Neural progenitor cell (in vitro differentiated cells): Measurements from ENCODE around the gene RPL3. TPM values are rescaled to one million over a fixed set of nuclear protein-coding genes. Genes with fewer than 3 reads are reported as not detected.
A peak's percentile ranks its signal among the peaks of the same experiment; 100 is the strongest.

Experiments
- DNase-seq: peaks from one replicate; pipeline ENCODE4 v3.0.0-alpha.2; 2016; ENCODE audit warnings: low spot score
- H2AFZ ChIP-seq: fragments of 200-600 bp; sonication (generic); replicated peaks from 2 replicates; pipeline ENCODE4 v1.6.1; 2016; ENCODE audit warnings: antibody characterized with exemption
- H3F3A ChIP-seq: fragments of 200-600 bp; sonication (generic); 2 replicates; pipeline ENCODE4 v1.6.1; 2016; ENCODE audit warnings: antibody characterized with exemption, low read depth
- H3K27ac ChIP-seq: fragments of 200-600 bp; sonication (generic); 2 replicates; pipeline ENCODE4 v1.5.1; 2016; ENCODE audit warnings: mild to moderate bottlenecking
- H3K27me3 ChIP-seq: fragments of 200-600 bp; sonication (generic); 2 replicates; pipeline ENCODE4 v1.6.1; 2016; ENCODE audit warnings: mild to moderate bottlenecking, moderate library complexity
- H3K36me3 ChIP-seq: fragments of 200-600 bp; sonication (generic); 2 replicates; pipeline ENCODE4 v1.5.1; 2016
- H3K4me1 ChIP-seq: fragments of 200-600 bp; sonication (generic); 2 replicates; pipeline ENCODE4 v1.6.1; 2016; ENCODE audit warnings: mixed run types
- H3K4me2 ChIP-seq: fragments of 200-600 bp; sonication (generic); 2 replicates; pipeline ENCODE4 v1.6.1; 2016
- H3K4me3 ChIP-seq: fragments of 200-600 bp; sonication (generic); 2 replicates; pipeline ENCODE4 v1.5.1; 2016
- H3K79me2 ChIP-seq: fragments of 200-600 bp; sonication (generic); 2 replicates; pipeline ENCODE4 v1.6.1; 2016; ENCODE audit warnings: low read depth
- H3K9ac ChIP-seq: fragments of 200-600 bp; sonication (generic); 2 replicates; pipeline ENCODE4 v1.6.1; 2016
- H3K9me3 ChIP-seq: fragments of 200-600 bp; sonication (generic); 2 replicates; pipeline ENCODE4 v1.5.1; 2016; ENCODE audit warnings: low read depth
- H4K20me1 ChIP-seq: fragments of 200-600 bp; sonication (generic); 2 replicates; pipeline ENCODE4 v1.6.1; 2016; ENCODE audit warnings: low read depth
- H3K27ac Mint-ChIP-seq: 3 replicates; pipeline ENCODE4 v1.8.0; 2021; ENCODE audit warnings: mixed read lengths
- H3K27me3 Mint-ChIP-seq: 2 replicates; pipeline ENCODE4 v1.8.0; 2022; ENCODE audit warnings: low read depth, mild to moderate bottlenecking, inconsistent platforms, moderate library complexity, mixed read lengths; ENCODE audit not compliant: insufficient read depth
- H3K36me3 Mint-ChIP-seq: 3 replicates; pipeline ENCODE4 v1.8.0; 2021; ENCODE audit warnings: mixed read lengths
- H3K4me1 Mint-ChIP-seq: 3 replicates; pipeline ENCODE4 v1.8.0; 2021; ENCODE audit warnings: mixed read lengths
- H3K4me3 Mint-ChIP-seq: 3 replicates; pipeline ENCODE4 v1.8.0; 2021; ENCODE audit warnings: mild to moderate bottlenecking, moderate library complexity, mixed read lengths
- H3K9me3 Mint-ChIP-seq: 3 replicates; pipeline ENCODE4 v1.8.0; 2020; ENCODE audit warnings: mixed read lengths
- CTCF ChIP-seq: fragments of 200-600 bp; sonication (generic); IDR thresholded peaks from 2 replicates; pipeline ENCODE4 v1.5.1; 2017; ENCODE audit warnings: antibody characterized with exemption, mild to moderate bottlenecking
- EZH2 ChIP-seq: fragments of 200-600 bp; sonication (generic); IDR thresholded peaks from 2 replicates; pipeline ENCODE4 v1.6.1; 2017; ENCODE audit warnings: antibody characterized with exemption, mild to moderate bottlenecking, moderate library complexity
- EZH2phosphoT487 ChIP-seq: fragments of 200-600 bp; sonication (generic); IDR thresholded peaks from 2 replicates; pipeline ENCODE4 v1.6.1; 2017; ENCODE audit warnings: antibody characterized with exemption
- total RNA-seq: library from RNA; depleted of rRNA; stranded (reverse); fragments of >200 nt; gene quantifications from 2 replicates; pipeline ENCODE4 v1.2.3, GENCODE V29; 2015; ENCODE audit warnings: low replicate concordance

Gene RPL3
- total RNA-seq, 1 donor from 2014 or later: 3,021 TPM

GRCh38 chr22:39348909-39349505, 29.6 kb upstream of the RPL3 start:
- peak overlapping the region; percentile 47 for H3K4me3 ChIP-seq
- peak overlapping the region; percentile 76 for H2AFZ ChIP-seq
- no peaks in the 10 kb centered on the region for H3K9me3 Mint-ChIP-seq
- H3F3A ChIP-seq: peaks cover 15% of the 10 kb centered on the region
- H3K27me3 ChIP-seq: peaks cover 18% of the 10 kb centered on the region
- H3K27me3 Mint-ChIP-seq: peaks cover 5% of the 10 kb centered on the region
- no peaks in the 10 kb centered on the region for H3K36me3 ChIP-seq
- peaks cover 27% of the 10 kb centered on the region for H3K4me1 Mint-ChIP-seq
- DNase-seq: peak; percentile 25
- H3K27ac Mint-ChIP-seq: peak overlapping the region; percentile 81
- H3K79me2 ChIP-seq: no peaks in the 10 kb centered on the region
- peaks cover 20% of the 10 kb centered on the region for H4K20me1 ChIP-seq
- H3K27ac ChIP-seq: no peak overlapping the region
- no peaks in the 10 kb centered on the region for H3K9me3 ChIP-seq
- H3K4me1 ChIP-seq: peaks cover 6% of the 10 kb centered on the region
- H3K9ac ChIP-seq: no peak overlapping the region
- H3K36me3 Mint-ChIP-seq: no peaks in the 10 kb centered on the region
- peak overlapping the region; percentile 89 for H3K4me3 Mint-ChIP-seq
- peak overlapping the region; percentile 71 for H3K4me2 ChIP-seq
- TF ChIP-seq CTCF: no peak
- no peak for TF ChIP-seq EZH2phosphoT487
- no peak for TF ChIP-seq EZH2

GRCh38 chr22:39345231-39345630, 25.8 kb upstream of the RPL3 start:
- Mint-ChIP-seq H3K27ac (no peak overlapping the region), H3K4me3 (no peak overlapping the region), H3K4me1 (peaks cover 16% of the 10 kb centered on the region), H3K9me3 (no peaks in the 10 kb centered on the region), H3K27me3 (peaks cover 2% of the 10 kb centered on the region), H3K36me3 (no peaks in the 10 kb centered on the region)
- no peak overlapping the region for H3K4me2 ChIP-seq
- H3K79me2 ChIP-seq: no peaks in the 10 kb centered on the region
- H3K4me3 ChIP-seq: no peak overlapping the region
- peaks cover 9% of the 10 kb centered on the region for H3K27me3 ChIP-seq
- H3K9me3 ChIP-seq: no peaks in the 10 kb centered on the region
- TF ChIP-seq CTCF: no peak
- no peak for TF ChIP-seq EZH2phosphoT487
- no peak for TF ChIP-seq EZH2
- no peaks in the 10 kb centered on the region for H4K20me1 ChIP-seq
- peaks cover 12% of the 10 kb centered on the region for H3F3A ChIP-seq
- H3K9ac ChIP-seq: no peak overlapping the region
- H3K36me3 ChIP-seq: no peaks in the 10 kb centered on the region
- no peak for DNase-seq
- peaks cover 7% of the 10 kb centered on the region for H3K4me1 ChIP-seq
- no peak overlapping the region for H2AFZ ChIP-seq
- no peak overlapping the region for H3K27ac ChIP-seq

- Mint-ChIP-seq H3K27me3 (no peaks in the 10 kb centered on the region), H3K36me3 (no peaks in the 10 kb centered on the region), H3K4me1 (peaks cover 11% of the 10 kb centered on the region), H3K9me3 (no peaks in the 10 kb centered on the region), H3K27ac (no peak overlapping the region), H3K4me3 (no peak overlapping the region)
- H3K27ac ChIP-seq: no peak overlapping the region
- DNase-seq: no peak
- H3K79me2 ChIP-seq: no peaks in the 10 kb centered on the region
- H3K36me3 ChIP-seq: no peaks in the 10 kb centered on the region
- no peaks in the 10 kb centered on the region for H3K9me3 ChIP-seq
- peaks cover 7% of the 10 kb centered on the region for H3K4me1 ChIP-seq
- H3K9ac ChIP-seq: no peak overlapping the region
- no peaks in the 10 kb centered on the region for H4K20me1 ChIP-seq
- no peak overlapping the region for H3K4me3 ChIP-seq
- peaks cover 11% of the 10 kb centered on the region for H3F3A ChIP-seq
- no peak for TF ChIP-seq EZH2
- TF ChIP-seq EZH2phosphoT487: no peak
- TF ChIP-seq CTCF: no peak
- H2AFZ ChIP-seq: peak overlapping the region; percentile 36
- H3K27me3 ChIP-seq: peaks cover 7% of the 10 kb centered on the region
- H3K4me2 ChIP-seq: no peak overlapping the region
Observed at GRCh38 chr22:39344046-39344390, 24.6 kb upstream of the RPL3 start.
